ENCODE results near the gene VPS35. TPM values are rescaled to one million over a fixed set of nuclear protein-coding genes. Genes with fewer than 3 reads are reported as not detected.

Gene VPS35
- total RNA-seq, 1 donor from 2014 or later, result 105 TPM

- DNase-seq (ENCODE audit: low spot score), result no peak
- no peak for TF ChIP-seq CTCF (IDR thresholded peaks at IDR 0.05)
- Mint-ChIP-seq H3K36me3 (ENCODE audit: low read depth) (no peaks in the 10 kb centered on the region), H3K27me3 (ENCODE audit: low read depth) (peaks cover 2% of the 10 kb centered on the region), H3K27ac (ENCODE audit: unreplicated experiment) (no peak overlapping the region), H3K4me1 (ENCODE audit: low read depth) (no peaks in the 10 kb centered on the region), H3K9me3 (ENCODE audit: low read depth) (no peaks in the 10 kb centered on the region), H3K4me3 (ENCODE audit: unreplicated experiment) (no peak overlapping the region)
These were observed 42.9 kb upstream of the VPS35 start for GRCh38 chr16:46731691-46732555.

DNA sequence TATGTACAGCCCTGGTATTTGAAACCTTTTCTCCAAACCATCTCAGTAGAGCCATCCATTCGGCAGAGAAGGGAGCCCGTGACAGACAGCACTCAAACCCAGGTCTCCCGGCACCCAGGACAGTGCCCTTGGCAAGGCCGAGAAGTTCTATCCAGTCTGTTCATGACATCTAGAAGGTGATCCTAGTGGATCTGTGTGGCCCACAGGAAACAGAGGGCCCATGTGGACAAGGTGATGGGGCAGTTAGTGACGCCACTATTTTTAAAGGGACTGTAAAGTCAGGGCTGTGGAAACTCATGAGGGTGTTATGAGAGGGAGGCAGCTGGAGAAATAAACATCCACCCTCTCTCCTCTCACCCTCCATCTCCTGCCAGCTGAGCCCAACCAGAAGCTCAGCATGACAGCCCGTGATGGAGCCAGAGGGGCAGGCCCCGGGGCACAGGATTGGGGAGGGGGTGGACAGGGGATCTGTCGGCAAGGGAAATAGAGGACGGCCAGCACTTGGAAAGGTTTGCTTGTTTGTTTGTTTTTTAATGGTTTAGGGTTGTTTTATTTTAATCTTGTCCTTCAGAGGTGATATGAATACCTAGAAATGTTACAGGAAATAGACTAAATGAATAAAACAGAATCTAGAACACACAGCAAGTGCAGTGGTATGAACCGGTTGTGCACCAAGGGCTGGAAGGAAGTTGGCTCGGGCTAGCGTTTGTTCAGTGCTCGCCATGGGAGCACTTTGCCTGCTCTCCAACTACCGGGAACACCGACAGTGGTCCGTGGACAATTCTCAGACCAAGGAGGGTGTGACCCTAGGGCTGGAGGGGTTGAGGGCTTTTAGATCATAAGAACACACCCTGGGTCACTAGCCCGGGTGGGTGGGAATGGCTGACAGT is 42.1 kb upstream of the VPS35 start:
- no peak overlapping the region for H3K27ac Mint-ChIP-seq (ENCODE audit: unreplicated experiment)

DNA sequence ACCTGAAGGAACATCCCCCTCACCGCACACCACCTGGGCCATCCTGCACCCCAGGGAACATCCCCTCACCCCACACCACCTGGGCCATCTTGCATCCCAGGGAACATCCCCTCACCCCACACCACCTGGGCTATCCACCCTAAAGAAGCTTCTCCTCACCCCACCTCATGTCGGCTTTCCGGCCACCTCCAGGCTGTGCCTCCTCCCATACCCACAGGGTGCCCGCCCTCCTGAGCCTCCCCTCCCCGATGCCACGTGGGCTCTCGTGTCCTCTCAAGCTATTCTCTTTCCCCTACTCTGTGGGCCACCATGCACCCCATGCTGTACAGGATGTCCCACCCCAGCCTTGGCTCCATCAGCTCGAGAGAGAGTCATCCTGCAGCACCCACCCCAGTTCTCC is 41.1 kb upstream of the VPS35 start:
- Mint-ChIP-seq H3K27me3 (ENCODE audit: low read depth) (no peaks in the 10 kb centered on the region), H3K36me3 (ENCODE audit: low read depth) (no peaks in the 10 kb centered on the region), H3K9me3 (ENCODE audit: low read depth) (peaks cover 7% of the 10 kb centered on the region), H3K4me3 (ENCODE audit: unreplicated experiment) (no peak overlapping the region), H3K27ac (ENCODE audit: unreplicated experiment) (no peak overlapping the region), H3K4me1 (ENCODE audit: low read depth) (no peaks in the 10 kb centered on the region)
- DNase-seq (ENCODE audit: low spot score), result no peak
- no peak for TF ChIP-seq CTCF (IDR thresholded peaks at IDR 0.05)

More for the DNA sequence above, 42.1 kb upstream of the VPS35 start:
- H3K4me1 Mint-ChIP-seq (ENCODE audit: low read depth), result no peaks in the 10 kb centered on the region
- H3K27me3 Mint-ChIP-seq (ENCODE audit: low read depth), result peaks cover 2% of the 10 kb centered on the region
- TF ChIP-seq CTCF (IDR thresholded peaks at IDR 0.05), result no peak
- H3K36me3 Mint-ChIP-seq (ENCODE audit: low read depth), result no peaks in the 10 kb centered on the region
- DNase-seq (ENCODE audit: low spot score), result no peak
- H3K9me3 Mint-ChIP-seq (ENCODE audit: low read depth), result peaks cover under 1% of the 10 kb centered on the region
- H3K4me3 Mint-ChIP-seq (ENCODE audit: unreplicated experiment), result no peak overlapping the region

- no peak for TF ChIP-seq CTCF (IDR thresholded peaks at IDR 0.05)
- Mint-ChIP-seq H3K27ac (ENCODE audit: unreplicated experiment) (no peak overlapping the region), H3K36me3 (ENCODE audit: low read depth) (no peaks in the 10 kb centered on the region), H3K4me1 (ENCODE audit: low read depth) (no peaks in the 10 kb centered on the region), H3K4me3 (ENCODE audit: unreplicated experiment) (no peak overlapping the region), H3K27me3 (ENCODE audit: low read depth) (no peaks in the 10 kb centered on the region), H3K9me3 (ENCODE audit: low read depth) (peaks cover 10% of the 10 kb centered on the region)
- DNase-seq (ENCODE audit: low spot score), result no peak
These were observed 40.5 kb upstream of the VPS35 start for GRCh38 chr16:46729326-46729995.

DNA sequence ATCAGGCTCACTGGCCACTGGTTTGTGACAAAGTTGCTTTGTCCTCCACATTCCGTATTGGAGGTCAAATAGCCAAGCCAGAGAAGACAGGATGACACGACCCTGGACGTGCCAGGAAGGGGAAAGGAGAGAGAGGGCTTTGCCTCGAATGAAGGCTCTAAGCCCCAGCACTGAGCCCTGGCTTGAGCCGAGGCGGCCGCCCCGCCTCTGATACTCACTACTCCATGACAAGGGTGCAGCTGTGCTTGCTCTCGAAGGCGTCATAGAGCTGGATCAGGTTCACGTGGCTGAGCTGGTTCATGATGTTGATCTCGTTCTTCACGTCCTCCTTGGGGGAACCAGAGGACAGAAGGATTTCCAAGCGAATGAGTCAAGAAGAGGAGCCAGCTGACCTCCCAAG is 39.8 kb upstream of the VPS35 start:
- TF ChIP-seq CTCF (IDR thresholded peaks at IDR 0.05), result no peak
- Mint-ChIP-seq H3K9me3 (ENCODE audit: low read depth) (peaks cover 11% of the 10 kb centered on the region), H3K27ac (ENCODE audit: unreplicated experiment) (no peak overlapping the region)

More for the DNA sequence above, 39.8 kb upstream of the VPS35 start:
- Mint-ChIP-seq H3K4me3 (ENCODE audit: unreplicated experiment) (no peak overlapping the region), H3K27me3 (ENCODE audit: low read depth) (no peaks in the 10 kb centered on the region), H3K4me1 (ENCODE audit: low read depth) (no peaks in the 10 kb centered on the region), H3K36me3 (ENCODE audit: low read depth) (no peaks in the 10 kb centered on the region)
- DNase-seq (ENCODE audit: low spot score), result no peak
